NCI-H345 treated with DMSO at 0.1 percent for 48 hours (cell line): ENCODE data around the gene ADCY10.

Experiments used
- DNase-seq: peaks from one replicate; lab custom pipeline; 2025; ENCODE audit not compliant: unreplicated experiment; lab: John Stamatoyannopoulos, UW

The ADCY10 gene

GRCh38 chr1:167790117-167790516 is 123.8 kb downstream of the ADCY10 start:
- no peak for DNase-seq

- no peak for DNase-seq
These were observed 124.4 kb downstream of the ADCY10 start for GRCh38 chr1:167789501-167789900.

- no peak for DNase-seq
These were observed 127.4 kb downstream of the ADCY10 start for GRCh38 chr1:167786502-167786901.

- no peak for DNase-seq
These were observed 128.9 kb downstream of the ADCY10 start for GRCh38 chr1:167784876-167785550.

- no peak for DNase-seq
These were observed 131.0 kb downstream of the ADCY10 start for GRCh38 chr1:167782946-167783345.

- DNase-seq: no peak
These were observed 132.4 kb downstream of the ADCY10 start for GRCh38 chr1:167781558-167781957.

GRCh38 chr1:167777269-167777650 is 136.7 kb downstream of the ADCY10 start:
- DNase-seq: no peak

GRCh38 chr1:167776616-167777268 is 137.2 kb downstream of the ADCY10 start:
- DNase-seq: no peak

GRCh38 chr1:167776151-167776550 is 137.8 kb downstream of the ADCY10 start:
- no peak for DNase-seq

GRCh38 chr1:167775178-167775577 is 138.8 kb downstream of the ADCY10 start:
- no peak for DNase-seq

- DNase-seq: no peak
These were observed 139.2 kb downstream of the ADCY10 start for GRCh38 chr1:167774710-167775109.

- no peak for DNase-seq
These were observed 140.4 kb downstream of the ADCY10 start for GRCh38 chr1:167773516-167773915.

GRCh38 chr1:167772436-167772835 is 141.5 kb downstream of the ADCY10 start:
- no peak for DNase-seq

- DNase-seq: peak; percentile 34
These were observed 143.8 kb downstream of the ADCY10 start for GRCh38 chr1:167770127-167770526.

- DNase-seq: no peak
These were observed 146.2 kb downstream of the ADCY10 start for GRCh38 chr1:167767761-167768160.

GRCh38 chr1:167766538-167766937 is 147.4 kb downstream of the ADCY10 start:
- DNase-seq: no peak

- DNase-seq: no peak
These were observed 148.4 kb downstream of the ADCY10 start for GRCh38 chr1:167765496-167765895.

GRCh38 chr1:167764458-167765330 is 149.2 kb downstream of the ADCY10 start:
- DNase-seq: no peak

- no peak for DNase-seq
These were observed 150.3 kb downstream of the ADCY10 start for GRCh38 chr1:167763525-167764220.

GRCh38 chr1:167762061-167762746 is 151.7 kb downstream of the ADCY10 start:
- DNase-seq: no peak

GRCh38 chr1:167761400-167761799 is 152.5 kb downstream of the ADCY10 start:
- DNase-seq: no peak
